DMS 273 treated with DMSO at 0.1 percent for 48 hours (cell line): ENCODE data around the gene RAB10.
"Not testable (repeated sequence)": the region's sequence is repeated elsewhere in the genome, so short reads cannot be mapped to it uniquely, and the experiment has no call there.

ENCODE experiments used
- DNase-seq: peaks from one replicate; lab custom pipeline; 2025; lab: John Stamatoyannopoulos, UW

RAB10 gene

DNA sequence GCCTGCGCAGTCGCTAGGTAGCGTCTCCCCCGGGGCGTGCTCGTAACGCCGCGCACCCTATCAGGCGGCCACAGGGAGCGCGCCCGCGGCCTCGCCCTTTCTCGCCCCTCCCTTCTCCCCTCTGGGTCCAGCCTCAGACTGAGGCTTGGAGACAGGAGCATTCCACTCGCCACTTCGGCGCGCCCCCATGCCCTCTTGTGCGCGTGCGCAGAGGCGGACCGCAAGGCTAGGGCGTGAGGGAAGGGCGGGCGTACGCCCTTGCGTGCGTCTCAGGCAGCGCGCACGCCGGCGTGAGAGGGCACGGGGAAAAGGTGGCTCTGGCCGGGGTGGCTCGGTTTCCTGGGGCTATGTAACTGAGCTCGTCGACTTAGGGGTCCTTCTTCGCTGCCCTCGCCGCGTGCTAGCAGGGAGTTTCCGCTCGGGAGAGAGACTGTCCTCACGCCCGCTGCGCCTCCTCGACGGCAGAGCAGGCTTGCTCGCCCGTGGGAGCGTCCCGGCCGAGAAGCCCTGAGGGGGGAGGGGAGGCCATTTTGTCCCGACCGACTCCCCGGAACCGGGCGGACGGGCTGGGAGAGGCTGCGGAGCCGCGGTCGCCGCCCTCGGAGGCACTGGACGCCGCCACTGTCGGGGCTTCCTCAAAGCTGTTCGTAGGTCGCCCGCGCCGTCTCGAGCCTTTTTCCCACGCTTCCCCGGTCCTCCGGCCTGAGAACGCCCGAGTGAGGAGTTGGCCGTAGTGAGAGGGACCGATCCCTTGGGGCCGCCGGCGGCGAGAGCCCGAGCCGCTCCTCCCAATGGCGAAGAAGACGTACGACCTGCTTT lies at the start of gene RAB10:
RAB10 (plus strand) TSS at position 267 of the 819 bp plus-strand sequence; CDS start at position 792, 525 bp downstream.
- peak; percentile 95 for DNase-seq

- no peak for DNase-seq
Measured at GRCh38 chr2:25988134-25988533, 45.8 kb upstream of the RAB10 start.

DNA sequence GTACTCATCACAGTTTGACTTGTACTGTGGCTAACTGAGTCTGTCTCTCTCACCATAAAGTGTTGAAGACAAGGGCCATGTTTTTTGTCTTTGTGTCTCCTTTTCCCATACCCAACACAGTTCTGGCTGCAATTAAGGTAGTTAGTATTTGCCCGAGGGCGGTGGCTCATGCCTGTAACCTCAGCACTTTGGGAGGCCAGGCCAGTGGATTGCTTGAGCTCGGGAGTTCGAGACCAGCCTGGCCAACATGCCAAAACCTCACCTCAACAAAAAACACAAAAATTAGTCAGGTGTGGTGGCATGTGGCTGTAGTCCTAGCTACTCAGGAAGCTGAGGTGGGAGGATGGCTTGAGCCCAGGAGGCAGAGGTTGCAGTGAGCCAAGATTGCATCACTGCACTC lies 44.7 kb upstream of the RAB10 start:
- DNase-seq: no peak

- DNase-seq: no peak
Measured at GRCh38 chr2:25991965-25992364, 41.9 kb upstream of the RAB10 start.

DNA sequence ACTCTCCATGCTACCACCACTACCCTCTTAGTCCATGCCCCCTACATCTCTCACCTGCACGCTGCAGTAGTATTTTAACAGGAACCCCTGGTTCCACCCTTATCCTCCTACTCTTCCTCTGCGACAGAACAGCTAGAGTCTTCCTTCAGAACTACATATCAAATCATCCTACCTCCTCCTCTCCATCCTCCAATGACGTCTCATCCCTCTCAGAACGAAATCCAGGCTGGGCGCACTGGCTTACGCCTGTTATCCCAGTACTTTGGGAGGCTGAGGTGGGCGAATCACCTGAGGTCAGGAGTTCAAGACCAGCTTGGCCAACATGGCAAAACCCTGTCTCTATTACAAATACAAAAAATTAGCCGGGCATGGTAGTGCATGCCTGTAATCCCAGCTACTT lies 41.3 kb upstream of the RAB10 start:
- DNase-seq: no peak

DNA sequence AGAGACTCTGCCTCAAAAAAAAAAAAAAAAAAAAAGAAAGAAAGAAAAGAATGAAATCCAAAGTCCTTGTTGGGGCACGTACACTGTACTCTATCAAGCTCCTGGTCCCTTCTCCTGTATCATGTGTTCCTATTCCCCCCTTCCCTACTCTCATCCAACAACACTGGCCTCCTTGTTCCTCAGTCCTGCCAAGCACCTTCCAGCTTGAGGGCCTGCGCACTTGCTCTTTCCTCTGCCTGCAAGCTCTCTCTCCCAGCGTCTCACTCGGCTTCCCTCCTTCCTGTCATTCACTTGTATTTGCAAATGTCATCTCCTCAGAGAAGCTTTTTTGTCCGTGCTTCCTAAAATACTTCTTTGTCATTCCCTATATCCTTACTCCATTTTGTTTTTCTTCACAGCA lies 40.8 kb upstream of the RAB10 start:
- DNase-seq: no peak

- no peak for DNase-seq
Measured at GRCh38 chr2:25994509-25994908, 39.4 kb upstream of the RAB10 start.

GRCh38 chr2:25996844-25997243 lies 37.0 kb upstream of the RAB10 start:
- no peak for DNase-seq

DNA sequence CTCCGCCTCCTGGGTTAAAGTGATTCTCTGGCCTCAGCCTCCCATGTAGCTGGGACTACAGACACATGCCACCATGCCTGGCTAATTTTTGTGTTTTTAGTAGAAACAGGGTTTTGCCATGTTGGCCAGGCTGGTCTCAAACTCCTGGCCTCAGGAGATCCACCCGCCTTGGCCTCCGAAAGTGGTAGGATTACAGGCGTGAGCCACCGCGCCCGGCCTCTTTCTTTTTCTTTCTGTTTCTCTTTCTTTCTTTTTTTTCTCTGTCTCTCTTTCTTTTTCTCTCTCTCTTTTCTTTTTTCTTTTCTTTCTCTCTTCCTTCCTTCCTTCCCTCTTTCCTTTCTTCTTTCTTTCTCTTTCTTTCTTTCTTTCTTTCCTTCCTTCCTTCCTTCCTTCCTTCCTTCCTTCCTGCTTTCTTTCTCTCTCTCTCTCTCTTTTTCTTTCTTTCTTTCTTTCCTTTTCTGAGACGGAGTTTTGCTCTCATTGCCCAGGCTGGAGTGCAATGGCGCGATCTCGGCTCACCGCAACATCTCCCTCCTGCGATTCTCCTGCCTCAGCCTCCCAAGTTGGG lies 35.0 kb upstream of the RAB10 start:
- DNase-seq: not testable (repeated sequence)

GRCh38 chr2:25999406-25999805 lies 34.5 kb upstream of the RAB10 start:
- not testable (repeated sequence) for DNase-seq

DNA sequence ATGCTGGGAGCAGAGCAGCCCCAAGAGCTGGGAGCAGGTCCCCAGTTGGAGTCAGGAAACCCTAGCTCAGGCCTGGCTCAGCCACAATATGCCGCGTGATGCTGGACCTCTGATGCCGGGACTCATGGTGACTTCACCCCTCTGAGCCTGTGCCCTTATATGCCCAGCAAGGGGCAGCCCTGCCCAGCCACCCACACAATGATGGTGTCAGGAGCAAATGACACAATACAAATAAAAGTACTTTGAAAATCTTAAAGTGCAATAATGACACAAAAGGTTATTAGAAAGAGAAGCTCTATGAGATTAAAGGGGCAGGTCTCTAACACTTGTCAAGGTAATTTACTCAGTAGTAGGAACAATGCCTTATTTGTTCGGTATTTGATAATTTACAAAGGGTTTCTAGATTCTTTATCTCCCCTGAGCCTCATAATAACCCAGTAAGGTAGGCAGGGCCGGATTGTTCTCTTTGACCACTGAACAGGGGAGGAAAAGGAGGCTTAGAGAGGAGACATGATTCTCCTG lies 33.3 kb upstream of the RAB10 start:
- no peak for DNase-seq

GRCh38 chr2:26001743-26002351 lies 32.0 kb upstream of the RAB10 start:
- peak; percentile 35 for DNase-seq

DNA sequence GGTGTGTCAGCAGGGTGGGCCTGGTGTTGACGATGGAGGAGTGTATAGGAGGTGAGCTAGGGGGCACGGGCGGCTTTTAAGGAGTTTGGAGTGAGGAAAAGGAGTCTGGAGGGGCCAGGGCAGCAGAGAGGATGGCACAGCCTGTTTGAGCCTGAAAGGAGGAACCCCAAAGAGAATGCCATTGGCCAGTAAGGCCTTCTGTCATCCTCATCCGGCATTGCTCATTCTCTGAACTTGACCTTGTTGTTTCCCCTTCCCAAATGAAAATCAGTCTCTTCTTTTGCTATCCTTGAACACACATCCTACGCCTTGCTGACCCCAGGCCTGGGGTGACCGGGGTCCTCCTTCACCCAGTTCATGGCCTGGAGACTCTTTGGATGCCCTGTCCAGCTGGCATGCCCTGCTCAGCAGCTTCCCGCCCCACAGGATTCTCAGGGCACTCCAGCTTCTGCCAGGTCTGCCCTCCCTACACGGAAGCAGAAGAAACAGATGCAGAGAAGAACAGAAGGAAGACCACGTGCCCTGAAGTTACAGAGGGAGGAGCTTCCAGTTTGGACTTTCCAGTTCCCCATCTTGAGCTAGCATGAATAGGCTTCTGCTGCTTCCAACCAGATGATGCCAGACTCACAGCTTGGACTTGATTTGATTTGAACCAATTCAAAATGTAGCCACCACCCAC lies 31.1 kb upstream of the RAB10 start:
- DNase-seq: peak; percentile 88

- DNase-seq: no peak
Measured at GRCh38 chr2:26008095-26008494, 25.8 kb upstream of the RAB10 start.

GRCh38 chr2:26008851-26009566 lies 24.9 kb upstream of the RAB10 start:
- DNase-seq: no peak

GRCh38 chr2:26009567-26009963 lies 24.3 kb upstream of the RAB10 start:
- DNase-seq: no peak

DNA sequence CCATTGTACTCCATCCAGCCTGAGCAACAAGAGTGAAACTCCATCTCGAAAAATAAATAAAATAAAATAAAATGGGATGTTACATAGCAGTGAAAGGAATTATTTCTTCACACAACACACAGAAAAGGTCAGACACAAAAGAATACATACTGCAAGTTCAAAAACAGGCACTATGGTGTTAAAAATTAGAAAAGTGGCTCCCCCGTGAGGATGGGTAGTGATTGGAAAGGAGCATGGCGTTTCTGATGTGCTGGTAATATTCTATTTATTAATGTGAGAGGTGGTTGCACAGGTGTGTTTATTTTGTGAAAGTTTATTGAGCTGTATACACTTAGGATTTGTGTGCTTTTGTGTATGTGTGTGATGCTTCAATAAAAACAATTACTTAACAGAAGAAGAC lies 22.9 kb upstream of the RAB10 start:
- no peak for DNase-seq

GRCh38 chr2:26011609-26011989 lies 22.3 kb upstream of the RAB10 start:
- no peak for DNase-seq

GRCh38 chr2:26011990-26012856 lies 21.7 kb upstream of the RAB10 start:
- DNase-seq: no peak

- DNase-seq: no peak
Measured at GRCh38 chr2:26013668-26014067, 20.2 kb upstream of the RAB10 start.
